GM20431 (cell line): ENCODE measurements around the gene TOB1.

Experiments
- in situ Hi-C: fragments of 300-500 bp; cut with MseI, MboI; formaldehyde crosslinking; loops from one replicate; pipeline ENCODE4 v1.15.0; 2020; ENCODE audit warnings: low sequenced_read_pairs; ENCODE audit not compliant: unreplicated experiment

TOB1 gene

GRCh38 chr17:50834429-50835300 is 31.5 kb downstream of the TOB1 start:
- in situ Hi-C loops: no loop called here

- in situ Hi-C loops: no loop called here
Measured at GRCh38 chr17:50833510-50834428, 32.4 kb downstream of the TOB1 start.

DNA sequence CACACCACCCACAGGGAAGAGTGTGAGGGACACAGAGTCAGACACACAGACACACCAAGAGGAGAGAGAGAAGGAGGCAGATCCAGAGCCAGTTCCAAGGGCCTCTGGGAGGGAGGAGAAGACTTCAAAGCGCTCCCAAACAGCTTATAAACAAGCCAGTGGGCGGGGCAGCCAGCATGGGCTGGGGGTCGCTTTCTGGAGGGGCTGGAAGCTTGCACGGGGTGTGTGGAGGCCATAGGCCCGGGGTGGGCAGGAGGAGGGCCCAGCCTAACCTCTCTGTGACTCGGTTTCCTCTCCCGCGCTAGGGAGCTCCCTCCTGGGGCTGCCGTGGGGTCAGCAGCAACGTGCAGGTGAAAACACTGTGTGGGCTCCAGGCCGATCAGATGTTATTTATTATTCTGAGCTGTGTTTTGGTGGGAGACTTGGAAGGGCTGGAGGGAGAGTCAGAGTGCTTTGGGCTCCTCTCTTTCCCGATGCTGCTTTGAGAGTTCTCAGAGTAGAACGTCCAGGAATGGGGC is 33.2 kb downstream of the TOB1 start:
- in situ Hi-C loops: no loop called here

DNA sequence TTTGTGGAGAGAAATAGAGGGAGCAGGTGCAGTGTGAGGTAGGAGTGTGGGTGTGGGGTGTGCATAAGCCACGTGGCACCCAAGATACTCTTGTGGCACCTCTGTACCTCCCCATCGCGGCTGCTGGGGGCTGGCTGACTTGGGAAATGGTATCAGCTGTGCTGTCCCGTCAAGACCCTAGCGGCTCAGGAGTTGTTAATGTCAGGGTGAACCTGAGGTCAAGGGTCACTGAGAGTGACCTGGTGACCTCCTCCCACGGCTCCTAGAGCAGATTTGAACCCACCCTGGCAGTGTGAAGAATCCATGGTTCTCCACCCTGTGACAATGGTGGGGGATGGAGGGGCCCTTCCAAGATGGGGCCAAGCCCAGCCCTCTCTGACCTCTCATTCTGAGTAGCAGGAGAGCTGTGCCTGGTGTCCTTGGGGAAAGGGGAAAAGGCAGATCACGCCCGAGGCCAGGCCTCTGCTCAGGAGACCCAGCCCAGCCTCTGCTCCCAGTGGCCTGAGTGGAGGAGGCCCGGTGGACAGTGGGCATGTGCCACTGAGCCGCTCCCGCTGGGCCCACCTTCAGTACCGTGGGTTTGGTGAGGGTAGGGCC is 33.8 kb downstream of the TOB1 start:
- in situ Hi-C loops: no loop called here

GRCh38 chr17:50831471-50831928 is 34.7 kb downstream of the TOB1 start:
- in situ Hi-C loops: no loop called here

DNA sequence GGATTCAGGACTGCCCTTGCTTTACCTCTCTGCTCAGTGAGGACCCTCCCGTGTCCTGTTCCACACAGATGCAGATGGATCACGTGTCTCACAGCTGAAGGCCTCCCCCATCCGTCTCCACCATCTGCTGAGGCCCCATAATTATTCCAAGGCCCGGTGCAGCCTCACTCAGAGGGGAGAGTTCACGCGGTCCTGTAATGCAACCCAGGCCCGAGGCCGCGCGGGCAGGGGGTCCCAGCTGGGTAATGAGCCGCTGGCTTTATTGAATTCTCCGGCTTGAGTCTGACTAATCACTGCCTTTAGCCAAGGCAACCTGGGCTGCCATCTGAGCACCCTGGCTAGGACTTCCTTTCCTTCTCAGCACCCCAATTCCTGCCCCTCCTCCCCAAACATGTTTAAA is 35.2 kb downstream of the TOB1 start:
- in situ Hi-C loops: no loop called here

DNA sequence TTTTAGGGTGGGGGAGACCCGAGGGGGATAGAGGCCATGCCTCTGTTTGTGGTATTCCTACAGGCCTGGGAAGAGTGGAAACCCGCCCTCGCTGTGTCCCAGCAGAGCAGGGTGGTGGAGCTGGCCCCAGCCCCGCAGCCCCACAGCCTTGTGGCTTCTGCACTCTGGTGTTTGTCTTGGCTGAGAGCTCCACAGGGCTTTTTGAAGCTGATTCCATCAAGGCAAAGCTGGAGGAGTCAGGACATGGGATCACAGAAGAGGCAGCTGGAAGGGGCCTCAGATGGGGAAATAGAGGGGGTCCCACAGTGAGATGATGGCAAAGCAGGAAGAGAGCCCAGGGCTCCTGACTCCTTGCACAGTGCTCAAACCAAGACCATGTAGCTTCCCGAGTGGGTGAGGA is 35.8 kb downstream of the TOB1 start:
- in situ Hi-C loops: no loop called here

- in situ Hi-C loops: no loop called here
Measured at GRCh38 chr17:50829332-50829731, 36.8 kb downstream of the TOB1 start.

DNA sequence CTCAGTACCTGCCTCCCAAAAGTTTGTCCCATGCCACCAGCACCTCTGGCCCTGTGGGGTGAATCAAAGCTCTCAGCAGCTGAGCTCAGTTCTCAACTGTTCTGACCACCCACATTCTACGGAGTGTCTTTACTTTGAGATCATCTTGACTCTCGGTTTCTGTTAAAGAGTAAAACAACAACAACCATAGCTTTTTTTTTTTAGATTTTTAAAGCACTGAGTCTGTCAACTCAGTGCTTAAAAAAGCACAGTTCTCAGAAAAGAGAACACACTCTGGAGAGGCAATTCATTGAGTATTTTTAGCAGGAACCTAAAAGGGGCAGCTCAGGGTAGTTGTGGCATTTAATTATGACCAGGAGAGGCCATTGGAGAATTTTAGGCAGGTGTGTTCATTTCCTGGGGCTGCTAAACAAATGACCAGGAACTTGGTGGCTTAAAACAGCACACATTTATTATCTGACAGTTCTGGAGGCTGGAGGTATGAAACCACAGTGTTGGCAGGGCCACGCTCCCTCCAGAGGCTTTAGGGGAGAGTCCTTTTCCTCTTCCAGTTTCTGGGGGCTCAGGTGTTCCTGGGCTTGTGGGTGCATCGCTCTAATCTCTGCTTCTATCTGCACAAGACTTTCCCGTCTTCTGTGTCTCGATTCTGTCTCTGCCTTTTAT is 37.5 kb downstream of the TOB1 start:
- in situ Hi-C loops: no loop called here

GRCh38 chr17:50825188-50825587 is 41.0 kb downstream of the TOB1 start:
- in situ Hi-C loops: no loop called here

GRCh38 chr17:50824429-50824828 is 41.7 kb downstream of the TOB1 start:
- in situ Hi-C loops: no loop called here

DNA sequence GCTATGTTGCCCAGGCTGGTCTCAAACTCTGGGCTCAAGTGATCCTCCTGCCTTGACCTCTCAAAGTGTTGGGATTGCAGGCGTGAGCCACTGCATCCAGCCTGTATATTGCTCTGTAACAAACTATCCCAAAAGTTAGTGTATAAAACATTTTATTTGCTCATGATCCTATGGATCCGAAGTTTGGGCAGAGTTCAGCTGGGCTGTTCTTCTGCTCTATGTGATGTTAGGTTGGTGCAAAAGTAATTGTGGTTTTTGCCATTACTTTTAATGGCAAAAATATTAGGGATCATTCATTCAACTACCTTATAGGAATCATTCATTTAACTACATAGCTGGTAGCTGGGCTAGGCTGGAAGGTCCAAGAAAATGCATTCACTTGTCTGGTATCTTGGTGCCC is 43.6 kb downstream of the TOB1 start:
- in situ Hi-C loops: no loop called here

- in situ Hi-C loops: no loop called here
Measured at GRCh38 chr17:50820651-50821050, 45.5 kb downstream of the TOB1 start.

DNA sequence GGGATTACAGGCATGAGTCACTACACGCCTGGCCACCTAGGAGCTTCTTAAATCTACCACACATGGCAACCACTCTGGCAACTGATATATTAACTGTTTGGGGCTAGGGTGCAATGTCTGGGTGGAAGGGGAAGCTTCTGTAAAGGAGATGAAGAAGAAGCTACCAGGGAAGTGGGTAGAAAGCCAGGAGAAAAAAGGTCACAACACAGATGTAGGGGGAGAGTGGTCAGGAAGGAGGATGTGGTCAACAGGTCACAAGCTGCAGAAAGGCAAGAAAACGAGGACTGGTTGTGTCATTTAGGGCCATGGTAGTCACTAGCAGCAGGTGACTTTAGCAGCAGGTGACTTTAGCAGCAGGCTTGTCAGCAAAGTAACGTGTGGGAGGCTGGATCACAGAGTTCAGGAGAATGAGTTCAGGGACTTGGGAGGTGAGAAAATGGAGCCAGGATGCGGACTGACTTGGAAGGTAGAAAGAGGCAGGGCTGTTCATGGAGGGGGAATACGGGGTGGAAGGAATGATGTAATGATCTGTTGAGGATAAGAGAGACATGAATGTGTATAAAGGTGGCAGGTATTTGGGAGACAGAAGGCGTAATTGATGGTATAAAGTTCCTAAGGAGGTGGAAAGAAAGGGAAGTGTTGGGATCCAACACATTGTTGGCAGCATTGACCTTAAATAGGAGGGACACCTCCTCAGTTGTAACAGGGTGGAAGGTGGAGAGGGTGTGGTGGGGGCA is 47.1 kb downstream of the TOB1 start:
- in situ Hi-C loops: no loop called here

- in situ Hi-C loops: no loop called here
Measured at GRCh38 chr17:50818261-50818660, 47.9 kb downstream of the TOB1 start.

- in situ Hi-C loops: no loop called here
Measured at GRCh38 chr17:50817838-50818237, 48.3 kb downstream of the TOB1 start.

DNA sequence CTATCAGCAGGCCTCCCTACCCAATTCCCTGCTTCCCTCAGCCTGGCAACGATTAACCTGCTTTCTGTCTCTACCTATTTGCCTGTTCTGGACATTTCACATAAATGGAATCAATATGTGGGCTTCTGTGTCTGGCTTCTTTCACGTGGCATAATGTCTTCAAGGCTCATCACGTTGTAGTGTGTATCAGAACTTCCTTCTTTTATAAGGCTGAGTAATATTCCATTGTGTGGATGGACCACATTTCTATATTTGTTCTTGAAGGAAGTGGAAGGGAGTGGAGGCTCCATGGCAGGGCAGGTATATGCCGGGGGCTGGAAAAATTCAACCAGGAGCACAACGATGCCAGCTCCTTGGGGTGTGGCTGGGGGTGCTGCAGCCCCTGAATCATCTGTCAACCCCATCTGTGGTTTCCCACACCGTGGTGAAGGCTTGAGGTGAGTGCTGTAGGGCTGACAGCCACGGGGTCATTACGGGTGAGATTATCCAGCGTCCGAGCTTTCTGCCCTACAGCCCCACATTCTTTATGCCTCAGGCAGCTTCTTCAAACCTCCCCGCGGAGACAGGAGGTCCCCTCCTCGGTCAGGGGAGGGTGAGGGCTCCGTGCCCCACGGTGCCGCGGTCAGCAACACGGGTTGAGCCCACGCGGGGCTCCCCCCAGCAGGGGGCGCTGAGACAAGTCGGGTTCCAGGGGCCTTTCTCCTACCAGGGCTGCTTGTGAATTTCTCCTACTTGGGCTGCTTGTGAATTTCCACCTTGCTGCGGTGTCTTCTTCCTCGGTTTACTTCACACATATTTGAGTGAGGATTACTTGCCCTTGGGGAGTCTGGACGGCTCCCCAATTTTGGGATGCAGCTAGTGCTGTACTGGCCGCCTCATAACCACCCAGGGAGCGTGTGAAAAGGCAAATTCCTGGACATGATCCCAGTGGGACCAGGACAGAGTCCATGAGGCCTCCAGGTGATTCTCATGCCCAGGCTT is 49.1 kb downstream of the TOB1 start:
- in situ Hi-C loops: no loop called here

DNA sequence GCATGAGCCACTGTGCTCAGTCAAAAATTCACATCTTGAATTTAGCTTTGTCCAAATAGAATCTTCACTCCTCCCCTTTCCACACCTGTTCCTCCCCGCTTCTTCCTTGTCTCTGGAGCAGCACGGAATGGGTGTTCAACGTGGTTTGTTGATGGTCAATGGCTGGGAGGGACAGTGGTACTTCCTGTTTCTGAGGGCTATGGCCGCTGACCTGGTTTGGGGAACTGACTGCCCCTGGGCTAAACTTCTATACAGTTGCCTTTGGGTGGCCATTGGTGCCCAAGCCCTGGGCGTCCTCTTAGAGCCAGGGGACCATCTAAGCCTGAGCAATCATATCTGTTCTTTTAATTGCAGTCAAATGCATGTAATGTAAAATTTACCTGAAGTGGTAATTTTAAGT is 49.9 kb downstream of the TOB1 start:
- in situ Hi-C loops: no loop called here
